Right lobe of liver (tissue), 4 donors: ENCODE measurements around the gene GUCY2D.

ENCODE experiments used
- POLR2A ChIP-seq: fragments of 450-650 bp; IDR thresholded peaks from one replicate; pipeline ENCODE4 v1.6.1; 2017; ENCODE audit warnings: antibody characterized with exemption, mild to moderate bottlenecking
- TF ChIP-seq, protein P1 (sequence below), 4 donors: fragments of 200-600 bp in 3 of 4; fragments of 450-650 bp in 1 of 4; IDR thresholded peaks; one replicate each; pipeline versions ENCODE4 v1.5.1 to v1.8.0; 2016 to 2022; ENCODE audit warnings: antibody characterized with exemption in 4 of 4, mild to moderate bottlenecking in 2 of 4
- donor health status: DM: no; HTN: no; CAD: no.
- donor health status: DM: no; HTN: no; CAD: no.
- donor health status: DM: no; HTN: yes; CAD: no.

DNA sequence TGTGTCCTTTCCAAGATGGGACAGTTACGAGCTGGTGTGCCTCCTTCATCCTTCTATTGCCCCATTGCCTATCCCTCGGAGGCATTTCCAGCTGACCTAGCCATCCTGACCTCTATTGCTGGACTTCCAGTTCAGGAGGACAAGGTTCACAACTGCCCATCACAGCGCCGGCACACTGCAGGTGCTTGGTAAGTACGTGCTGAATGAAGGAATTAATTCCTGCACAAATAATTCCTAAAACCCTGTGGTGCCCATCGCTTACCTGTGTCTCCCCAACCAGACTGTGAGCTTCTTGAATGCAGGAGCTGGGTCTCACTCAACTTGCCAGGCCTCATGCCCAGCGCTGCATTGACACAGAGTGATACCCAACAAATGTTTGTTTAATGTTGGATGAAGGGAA is 49.4 kb downstream of the GUCY2D start:
- TF ChIP-seq, protein P1, sequence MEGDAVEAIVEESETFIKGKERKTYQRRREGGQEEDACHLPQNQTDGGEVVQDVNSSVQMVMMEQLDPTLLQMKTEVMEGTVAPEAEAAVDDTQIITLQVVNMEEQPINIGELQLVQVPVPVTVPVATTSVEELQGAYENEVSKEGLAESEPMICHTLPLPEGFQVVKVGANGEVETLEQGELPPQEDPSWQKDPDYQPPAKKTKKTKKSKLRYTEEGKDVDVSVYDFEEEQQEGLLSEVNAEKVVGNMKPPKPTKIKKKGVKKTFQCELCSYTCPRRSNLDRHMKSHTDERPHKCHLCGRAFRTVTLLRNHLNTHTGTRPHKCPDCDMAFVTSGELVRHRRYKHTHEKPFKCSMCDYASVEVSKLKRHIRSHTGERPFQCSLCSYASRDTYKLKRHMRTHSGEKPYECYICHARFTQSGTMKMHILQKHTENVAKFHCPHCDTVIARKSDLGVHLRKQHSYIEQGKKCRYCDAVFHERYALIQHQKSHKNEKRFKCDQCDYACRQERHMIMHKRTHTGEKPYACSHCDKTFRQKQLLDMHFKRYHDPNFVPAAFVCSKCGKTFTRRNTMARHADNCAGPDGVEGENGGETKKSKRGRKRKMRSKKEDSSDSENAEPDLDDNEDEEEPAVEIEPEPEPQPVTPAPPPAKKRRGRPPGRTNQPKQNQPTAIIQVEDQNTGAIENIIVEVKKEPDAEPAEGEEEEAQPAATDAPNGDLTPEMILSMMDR (IDR thresholded peaks at IDR 0.05), result no peak
- no peak for TF ChIP-seq POLR2A
